HG02884 (cell line): ENCODE measurements around the gene SLC2A10.

ENCODE experiments used
- ATAC-seq: cut with Tn5 transposase; IDR thresholded peaks from one replicate; pipeline ENCODE4 v1.9.1; 2021; ENCODE audit warnings: mild to moderate bottlenecking, moderate library complexity; ENCODE audit not compliant: unreplicated experiment

Gene SLC2A10

DNA sequence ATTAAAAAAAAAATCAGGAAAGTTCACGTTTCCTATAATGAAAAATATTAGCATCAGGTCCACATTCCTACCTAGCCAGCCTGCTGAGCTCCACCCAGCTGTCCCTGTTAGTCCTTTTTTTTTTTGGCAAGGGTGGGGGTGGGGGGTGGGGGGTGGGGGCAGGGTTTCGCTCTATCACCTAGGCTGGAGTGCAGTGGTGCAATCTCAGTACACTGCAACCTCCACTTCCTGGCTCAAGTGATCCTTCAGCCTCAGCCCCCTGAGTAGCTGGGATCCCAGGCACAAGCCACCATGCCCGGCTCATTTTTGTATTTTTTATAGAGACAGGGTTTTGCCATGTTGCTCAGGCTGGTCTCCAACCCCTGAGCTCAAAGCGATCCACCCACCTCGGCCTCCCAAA lies 7.5 kb upstream of the SLC2A10 start:
- no peak for ATAC-seq

DNA sequence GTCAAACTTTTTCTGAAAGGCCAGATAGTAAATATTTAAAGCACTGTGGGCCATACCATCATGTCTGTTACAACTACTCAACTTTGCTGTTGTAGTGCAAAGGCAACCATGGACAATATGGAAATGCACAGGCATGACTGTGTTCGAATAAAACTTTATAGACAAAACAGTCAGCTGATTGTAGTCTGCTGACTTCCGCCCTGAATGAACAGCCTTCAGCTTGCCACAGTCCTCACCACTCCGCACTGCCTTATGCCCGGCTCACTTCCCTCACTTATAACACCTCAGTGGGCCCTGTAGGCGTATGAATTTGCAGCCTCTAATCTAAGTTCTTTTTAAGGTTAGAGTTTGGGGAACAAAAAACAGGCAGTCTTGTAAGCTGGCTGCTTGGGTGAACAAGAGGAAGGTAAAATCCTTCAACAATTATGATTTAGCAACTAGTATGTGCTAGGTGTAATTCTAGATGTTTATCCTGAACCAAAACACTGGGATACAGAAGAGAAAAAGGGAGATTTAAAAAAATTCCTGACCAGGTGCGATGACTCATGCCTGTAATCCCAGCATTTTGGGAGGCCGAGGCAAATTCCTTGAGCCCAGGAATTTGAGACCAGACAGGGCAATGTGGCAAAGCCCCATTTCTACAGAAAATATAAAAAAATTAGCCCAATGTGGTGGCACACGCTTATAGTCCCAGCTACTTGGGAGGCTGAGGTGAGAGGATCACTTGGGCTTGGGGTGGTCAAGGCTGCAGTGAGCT lies 6.8 kb upstream of the SLC2A10 start:
- ATAC-seq, result no peak

DNA sequence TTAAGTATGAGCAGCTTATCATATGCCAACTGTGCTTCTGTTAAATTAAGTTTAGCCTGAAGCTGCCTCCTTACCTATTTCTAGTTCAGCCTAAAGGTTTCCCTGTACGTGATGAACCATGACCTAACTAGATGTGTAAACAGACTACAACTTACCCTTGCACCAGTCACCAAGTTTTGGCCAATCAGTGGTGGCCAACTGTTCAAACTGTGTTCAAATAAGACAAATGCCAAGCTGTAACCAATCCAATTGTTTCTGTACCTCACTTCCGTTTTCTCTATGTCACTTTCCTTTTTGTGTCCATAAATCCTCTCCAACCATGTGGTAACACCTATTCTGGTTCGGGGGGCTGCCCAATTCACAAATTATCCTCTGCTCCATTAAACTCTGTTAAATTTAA lies 6.0 kb upstream of the SLC2A10 start:
- ATAC-seq, result no peak

DNA sequence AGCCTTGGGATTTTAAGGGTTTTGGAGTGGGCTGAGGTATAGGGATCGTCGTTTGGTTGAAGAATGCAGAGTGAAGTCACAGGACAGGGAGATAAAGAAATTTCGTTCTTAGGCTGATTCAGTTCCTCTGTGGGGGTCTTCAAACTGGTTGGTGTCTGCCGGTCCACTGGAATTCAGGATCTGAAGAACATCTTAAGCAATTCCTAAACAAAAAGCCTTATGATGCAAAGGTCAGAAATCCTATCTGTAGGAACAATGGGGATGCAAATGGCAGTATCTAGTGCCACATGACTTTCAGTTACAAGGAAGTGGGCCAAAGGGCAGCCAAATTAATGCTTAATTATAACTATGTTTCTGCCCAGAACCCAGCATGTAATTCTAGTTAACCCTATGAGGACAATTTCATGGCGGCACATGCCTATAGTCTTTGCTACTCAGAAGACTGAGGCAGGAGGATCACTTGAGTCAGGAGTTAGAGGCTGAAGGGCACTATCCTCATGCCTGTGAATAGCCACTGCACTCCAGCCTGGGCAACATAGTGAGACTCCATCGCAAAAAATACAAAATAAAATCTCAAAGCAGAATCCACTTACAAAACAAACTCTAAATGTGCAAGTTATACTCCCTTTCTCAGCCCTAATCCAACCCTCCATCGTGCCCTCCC lies 4.6 kb upstream of the SLC2A10 start:
- ATAC-seq, result no peak

DNA sequence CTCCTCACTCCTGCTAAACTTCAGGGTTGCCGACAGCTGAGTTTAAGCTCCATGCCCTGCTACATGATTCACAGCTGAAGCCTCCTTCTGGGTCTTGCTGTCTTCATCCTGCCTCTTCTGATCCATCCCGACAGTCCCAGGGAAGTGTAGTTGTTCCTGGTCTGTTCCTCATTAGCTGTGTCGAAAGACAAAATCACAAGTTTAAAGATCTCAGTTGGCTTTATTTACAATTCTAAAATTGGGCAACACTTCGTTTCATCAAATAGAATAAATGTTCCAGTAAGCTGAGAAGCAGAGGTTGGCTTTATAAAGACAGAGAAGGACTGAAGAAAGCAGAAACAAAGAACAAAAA lies 4.1 kb upstream of the SLC2A10 start:
- no peak for ATAC-seq

DNA sequence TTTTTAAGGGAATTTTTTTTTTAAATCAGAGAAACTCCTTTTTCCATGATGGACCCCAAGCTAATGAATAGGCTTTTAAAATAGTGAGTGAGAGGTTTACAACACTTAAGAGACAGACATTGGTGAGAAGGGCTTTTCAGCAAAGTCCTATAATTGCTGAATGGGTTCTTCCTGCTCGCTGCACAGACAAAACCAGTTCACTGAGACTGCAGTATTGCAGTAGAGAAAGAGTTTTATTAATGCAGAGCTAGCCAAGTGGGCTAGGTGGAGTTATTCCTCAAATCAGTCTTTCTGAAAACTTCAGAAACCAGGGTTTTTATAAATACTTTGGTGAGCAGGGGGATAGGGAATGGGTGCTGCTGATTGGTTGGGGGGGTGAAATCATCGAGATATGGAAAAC lies 3.2 kb upstream of the SLC2A10 start:
- no peak for ATAC-seq

DNA sequence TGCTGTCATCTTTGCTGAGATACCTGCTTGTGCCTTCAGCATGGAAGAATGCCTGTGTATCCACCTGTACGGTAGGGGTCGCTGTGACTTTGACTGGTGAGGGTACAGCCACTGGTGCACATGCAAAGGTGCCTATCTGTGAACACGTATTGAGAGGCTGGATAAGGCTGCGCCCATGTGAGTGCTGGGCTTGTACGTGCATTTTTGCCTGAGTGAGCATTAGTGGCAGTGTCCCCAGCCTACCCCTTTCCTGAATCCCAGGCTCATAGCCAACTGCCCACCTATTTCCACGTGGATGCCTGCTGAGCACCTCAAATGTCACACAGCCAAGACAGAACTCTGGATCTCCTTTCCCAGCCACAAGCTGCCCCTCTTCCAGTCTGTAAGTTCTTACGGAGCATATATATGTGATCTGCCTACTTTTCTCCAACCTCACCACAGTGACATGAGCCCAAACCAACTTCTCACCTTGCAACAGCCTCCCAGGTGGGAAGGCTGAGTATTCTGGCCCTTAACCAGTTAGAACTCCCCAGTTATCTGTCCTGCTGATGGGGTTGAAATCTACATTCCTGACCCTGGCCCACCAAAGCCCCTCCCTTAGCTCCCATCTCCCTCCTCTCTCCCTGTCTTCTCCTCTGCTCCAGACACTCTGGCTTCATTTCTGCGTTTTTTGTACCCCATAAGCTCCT lies 1.1 kb upstream of the SLC2A10 start:
- no peak for ATAC-seq

DNA sequence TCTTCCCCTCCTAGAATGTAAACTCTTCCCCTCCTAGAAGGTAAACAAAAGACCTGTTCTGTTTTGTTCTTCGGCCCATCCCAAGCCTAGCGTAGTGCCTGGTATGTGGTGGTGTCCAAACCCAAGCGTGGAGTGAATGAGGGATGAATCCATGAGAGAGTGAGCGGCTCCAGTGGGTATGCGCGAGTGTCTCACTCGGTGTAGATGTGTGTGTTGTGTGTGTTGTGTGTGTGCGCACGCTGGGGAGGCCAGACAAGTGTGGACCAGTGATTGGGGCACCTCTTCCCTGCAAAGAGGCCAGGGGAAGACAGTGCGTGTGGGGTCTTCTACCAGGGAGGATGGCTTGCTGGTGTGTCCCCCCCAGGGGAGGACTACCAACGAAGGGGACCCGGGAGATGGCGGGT lies 392 bp upstream of the SLC2A10 start:
- ATAC-seq, result no peak

DNA sequence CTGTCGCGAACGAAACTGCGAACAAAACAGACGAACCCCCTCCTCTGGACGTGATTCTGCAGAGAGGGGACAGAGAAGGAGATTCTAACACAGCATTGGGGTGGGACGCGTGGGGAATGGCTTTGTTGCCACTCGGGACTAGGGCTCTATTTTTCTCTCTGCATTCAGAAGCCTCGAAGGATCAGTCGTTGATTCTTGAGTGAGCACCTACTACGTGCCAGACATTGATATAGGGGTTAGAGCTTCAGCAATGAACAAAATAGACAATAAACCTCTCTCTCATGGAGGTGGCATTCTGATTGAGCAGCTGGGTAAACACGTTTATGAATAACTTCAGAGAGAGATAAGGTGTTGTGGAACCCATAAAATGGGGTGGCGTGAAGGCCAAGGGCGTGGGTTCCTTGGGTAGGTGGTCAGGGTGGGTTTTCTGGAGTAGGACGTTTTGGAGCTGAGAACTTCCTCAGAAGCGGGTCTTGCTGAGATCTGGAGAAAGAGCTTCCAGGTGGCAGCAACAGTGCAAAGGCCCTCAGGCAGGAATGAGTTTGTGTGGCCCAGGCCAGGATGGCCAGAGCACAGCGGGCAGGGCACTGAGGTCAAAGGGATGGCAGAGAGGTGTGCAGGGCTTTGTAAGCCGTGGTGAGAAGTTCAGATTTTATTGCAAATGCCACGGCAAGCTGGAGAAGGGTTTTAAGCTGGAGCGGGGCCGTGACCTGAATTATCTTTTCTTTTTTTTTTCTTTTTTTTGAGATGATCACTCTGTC lies 884 bp downstream of the SLC2A10 start:
- ATAC-seq, result no peak

DNA sequence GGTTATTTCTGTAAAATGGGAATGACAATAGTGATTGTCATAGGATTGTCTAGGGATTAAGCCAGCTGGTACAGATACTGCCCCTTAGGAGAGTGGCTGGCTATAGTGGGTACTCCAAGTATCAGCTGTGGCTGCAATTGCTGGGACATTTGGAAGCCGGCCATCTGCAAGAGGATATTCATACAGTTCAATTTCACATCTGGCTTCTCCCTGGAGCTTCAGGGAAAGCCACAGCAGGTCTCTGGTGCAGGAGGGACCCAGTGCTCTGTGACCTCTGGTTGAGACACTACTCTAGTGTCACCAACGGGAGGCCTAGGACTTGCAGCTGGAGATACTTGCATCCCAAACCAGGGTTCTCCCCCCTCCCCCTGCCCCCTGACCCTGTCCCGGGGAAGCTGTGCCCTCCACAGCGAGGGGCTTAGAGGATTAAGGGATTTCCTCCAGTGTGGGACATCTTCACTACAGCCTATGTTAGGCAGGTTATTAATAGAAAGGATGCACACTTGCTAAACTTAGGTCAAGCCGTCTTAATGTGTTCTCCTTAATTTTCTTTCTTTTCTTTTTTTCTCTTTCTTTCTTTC lies 2.7 kb downstream of the SLC2A10 start:
- no peak for ATAC-seq

DNA sequence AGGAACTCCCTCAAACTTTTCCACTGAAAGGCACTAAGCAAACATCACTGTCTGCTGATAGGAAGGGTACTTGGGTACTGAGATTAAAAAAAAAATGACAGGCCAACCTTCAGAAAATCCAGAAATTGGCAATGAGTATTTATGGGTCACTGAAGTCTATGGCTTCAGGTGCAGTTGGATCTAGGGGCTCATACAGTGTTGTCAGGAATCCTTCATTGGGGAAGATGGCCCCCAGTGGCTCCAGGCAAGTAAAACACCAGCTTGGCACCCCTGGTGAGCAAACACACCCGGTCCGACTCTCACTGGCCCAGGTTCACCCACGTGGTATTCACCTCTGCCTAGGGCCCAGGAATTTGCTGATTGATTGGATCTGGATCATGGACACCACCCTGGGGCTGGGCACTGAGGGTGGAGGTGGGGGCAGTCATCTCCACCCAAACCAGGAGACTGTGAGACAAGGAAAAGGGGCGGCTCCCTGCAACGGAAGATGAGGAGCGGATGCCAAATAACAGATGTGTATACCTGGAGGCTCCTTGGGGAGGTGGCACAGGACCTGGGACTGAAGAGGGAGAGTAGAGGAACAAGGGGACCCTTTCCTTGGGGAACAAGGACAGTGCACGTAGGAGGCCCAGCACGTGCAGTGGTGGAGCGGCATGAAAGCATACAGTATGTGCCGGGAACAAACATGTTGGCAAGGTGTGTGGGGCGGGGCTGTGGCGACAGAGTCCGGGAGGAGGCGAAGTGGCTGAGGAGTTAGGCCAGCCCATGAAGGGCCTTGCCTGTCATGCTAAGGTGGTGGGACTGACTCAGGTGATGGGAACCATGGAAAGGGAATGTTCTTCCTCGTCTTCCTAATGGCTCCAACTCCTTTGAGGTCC lies 4.7 kb downstream of the SLC2A10 start:
- no peak for ATAC-seq

DNA sequence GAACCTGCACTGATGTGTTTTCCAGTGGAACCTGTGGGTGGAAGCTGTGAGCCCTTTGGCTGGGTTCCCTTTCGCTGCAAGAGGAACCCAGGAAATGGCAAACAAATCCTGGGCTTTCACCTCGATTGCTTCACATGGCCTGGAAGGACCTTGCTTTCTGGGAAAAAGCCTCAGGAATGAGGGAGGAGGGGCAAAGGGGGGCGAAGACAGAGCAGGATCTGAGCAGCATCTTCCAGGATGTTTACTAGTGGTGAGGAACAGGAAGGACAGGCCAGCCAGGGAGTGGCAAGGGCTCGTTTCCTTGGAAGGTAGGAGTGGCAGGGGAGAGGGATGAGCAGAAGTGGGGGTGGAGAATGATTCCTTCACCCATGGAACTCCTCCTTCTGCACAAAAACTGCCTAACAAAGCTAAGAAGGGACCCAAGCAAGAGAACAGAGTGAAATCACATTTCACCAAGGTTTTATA lies 5.9 kb downstream of the SLC2A10 start:
- ATAC-seq, result no peak

DNA sequence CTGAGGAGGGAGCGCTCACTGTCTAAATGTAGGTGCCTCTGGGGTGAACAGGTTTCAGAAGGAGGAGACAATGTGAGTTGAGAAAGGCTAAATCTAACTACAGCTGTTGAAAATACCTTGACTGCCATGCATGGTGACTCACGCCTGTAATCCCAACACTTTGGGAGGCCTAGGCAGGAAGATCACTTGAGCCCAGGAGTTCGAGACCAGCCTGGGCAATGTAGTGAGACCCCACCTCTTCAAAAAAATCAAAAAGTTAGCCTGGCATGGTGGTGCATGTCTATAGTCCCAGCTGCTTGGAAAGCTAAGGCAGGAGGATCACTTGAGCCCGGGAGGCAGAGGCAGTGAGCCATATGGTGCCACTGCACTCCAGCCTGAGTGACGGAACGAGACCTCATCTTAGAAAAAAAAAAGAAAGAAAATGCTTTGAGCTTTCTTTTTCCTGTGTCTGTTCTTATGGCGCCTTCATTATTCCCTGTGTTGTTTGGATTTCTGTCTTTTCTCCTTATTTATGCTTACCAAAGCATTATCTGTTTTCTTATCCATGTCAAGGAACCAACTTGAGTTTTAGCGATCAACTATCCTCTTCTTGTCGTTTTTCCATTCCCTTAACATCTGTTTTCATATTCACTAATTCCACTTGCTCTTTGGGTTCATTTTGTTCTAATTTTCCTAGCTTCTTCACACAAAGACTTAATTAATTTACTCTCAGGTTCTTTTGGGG lies 8.5 kb downstream of the SLC2A10 start:
- ATAC-seq, result no peak

DNA sequence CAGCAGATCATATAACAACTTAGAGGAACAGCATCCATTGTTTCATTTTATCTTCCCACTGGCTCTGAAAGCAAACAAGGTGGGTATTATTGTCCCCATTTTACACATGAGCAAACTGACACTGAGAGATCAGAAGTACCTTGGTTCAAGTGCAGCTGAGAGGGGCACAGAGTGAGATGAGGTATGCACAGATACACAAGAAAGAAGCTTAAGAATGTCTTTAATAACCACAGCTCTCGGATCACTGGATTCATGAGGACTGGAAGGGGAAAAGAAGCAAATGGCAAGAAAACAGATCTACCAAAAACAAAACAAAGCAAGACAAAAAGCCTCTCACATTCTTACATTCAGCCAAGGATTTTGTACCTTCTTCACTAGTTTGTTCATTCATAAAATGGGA lies 10.6 kb downstream of the SLC2A10 start:
- no peak for ATAC-seq

DNA sequence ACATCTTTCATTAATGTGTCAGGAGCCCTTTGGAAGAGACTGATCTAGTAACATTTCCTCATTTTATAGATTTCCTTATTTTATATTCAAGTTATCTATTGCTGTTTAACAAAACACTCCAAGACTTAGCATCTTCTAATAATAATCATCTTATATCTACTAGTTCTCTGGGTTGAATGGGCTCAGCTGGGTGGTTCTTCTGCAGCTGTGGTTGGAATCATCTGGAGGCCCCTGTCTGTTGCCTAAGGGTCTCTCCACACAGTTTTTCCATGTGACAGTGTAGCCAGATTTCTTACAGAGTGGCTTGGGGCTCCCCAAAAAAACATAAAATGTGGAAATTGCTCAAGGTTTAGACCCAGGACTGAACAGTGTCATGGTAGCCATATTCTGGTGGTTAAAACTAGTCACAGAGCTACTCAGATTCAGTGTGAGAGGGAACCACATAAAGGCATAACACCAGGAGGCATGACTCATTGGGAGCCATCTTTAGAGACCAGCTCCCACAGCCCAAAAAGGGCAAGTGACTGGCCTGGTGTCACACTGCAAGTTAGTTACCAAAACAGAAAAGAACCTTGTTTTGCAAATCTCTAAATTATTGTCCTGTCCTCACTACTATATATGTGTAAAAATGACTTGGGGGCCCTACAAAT lies 11.5 kb downstream of the SLC2A10 start:
- ATAC-seq, result no peak

DNA sequence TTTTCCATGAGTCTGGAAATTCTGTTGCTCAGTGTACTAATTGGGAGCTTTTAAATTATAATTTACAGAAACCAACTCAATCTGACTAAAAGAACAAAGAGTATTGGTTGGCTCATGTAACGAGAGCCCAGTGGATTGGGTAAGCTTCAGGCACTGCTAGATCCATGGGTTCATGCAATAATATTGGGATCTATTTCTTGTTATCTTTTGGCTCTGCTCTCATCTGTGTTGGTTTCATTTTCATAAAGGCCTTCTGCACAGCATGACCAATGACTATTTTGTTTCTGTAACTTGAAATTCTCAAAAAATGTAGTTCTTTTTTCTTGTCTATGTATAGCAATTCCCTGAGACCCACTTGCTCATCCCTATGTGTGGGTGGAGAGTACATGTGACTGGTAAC lies 12.0 kb downstream of the SLC2A10 start:
- no peak for ATAC-seq

DNA sequence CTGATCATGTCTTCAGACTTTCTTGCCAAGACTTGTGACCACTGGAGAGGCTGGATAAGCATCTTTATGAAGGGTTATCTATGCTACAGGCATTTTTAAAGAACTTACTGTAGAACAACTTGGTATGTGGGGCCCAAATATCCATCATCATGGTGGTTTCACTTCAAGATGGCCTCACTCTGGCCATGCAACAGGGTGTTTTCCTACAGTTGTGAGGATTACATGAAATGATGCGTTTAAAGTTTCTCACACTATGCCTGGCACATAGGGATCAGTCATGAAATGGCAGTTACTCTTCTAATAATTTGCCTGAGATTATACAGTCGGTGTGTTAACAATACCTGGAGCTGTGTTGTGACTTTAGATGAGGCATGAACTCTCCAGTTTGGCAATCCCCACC lies 13.0 kb downstream of the SLC2A10 start:
- ATAC-seq, result no peak

DNA sequence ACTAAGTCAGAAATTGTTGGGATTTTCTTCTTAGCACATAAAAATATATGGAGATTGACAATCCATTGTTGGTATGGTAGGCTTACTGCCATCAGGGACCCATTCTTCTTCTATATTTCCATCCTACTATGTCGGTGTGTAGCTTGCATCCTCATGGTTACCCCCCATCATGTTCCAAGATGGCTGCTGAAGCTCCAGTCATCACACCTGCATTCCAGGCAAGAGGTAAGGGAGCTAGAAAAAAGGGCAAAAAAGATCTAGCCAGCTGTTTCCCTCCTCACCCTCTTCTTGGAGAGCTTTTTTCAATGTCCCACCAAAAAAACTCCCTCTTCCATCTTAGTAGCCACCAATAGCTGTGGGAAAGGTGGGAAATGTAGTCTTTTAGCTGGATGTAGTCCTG lies 13.6 kb downstream of the SLC2A10 start:
- ATAC-seq, result no peak
